ENCODE results near the gene NCKIPSD. TPM values are rescaled to one million over a fixed set of nuclear protein-coding genes. Genes with fewer than 3 reads are reported as not detected.

Gene NCKIPSD
- total RNA-seq, 4 donors from 2014 or later, result 21.6 to 32.2 (median 31.7) TPM

GRCh38 chr3:48695393-48695753 lies 9.7 kb upstream of the NCKIPSD start:
- H3K4me1 ChIP-seq, result no peaks in the 10 kb centered on the region
- H3K4me3 ChIP-seq (replicated peaks in 1 of 3), result peak overlapping the region in 1 of 3 donors; percentile 5
- H3K27me3 ChIP-seq, result no peaks in the 10 kb centered on the region
- peak in 1 of 2 donors; percentile 8 for DNase-seq
- intact Hi-C loops (cut with DNase I), result no loop called here
- H3K9me3 ChIP-seq, result no peaks in the 10 kb centered on the region
- TF ChIP-seq POLR2A (IDR thresholded peaks at IDR 0.05) (no peak), CTCF (IDR thresholded peaks at IDR 0.05) (no peak)
- H3K36me3 ChIP-seq, result peaks cover 46 to 48% of the 10 kb centered on the region in 2 donors
- 70 to 75% methylated on average over 9 of the region's 9 CpGs for WGBS, 2 donors
- peak overlapping the region; percentile 26 to 58 (median 39) for H3K27ac ChIP-seq

DNA sequence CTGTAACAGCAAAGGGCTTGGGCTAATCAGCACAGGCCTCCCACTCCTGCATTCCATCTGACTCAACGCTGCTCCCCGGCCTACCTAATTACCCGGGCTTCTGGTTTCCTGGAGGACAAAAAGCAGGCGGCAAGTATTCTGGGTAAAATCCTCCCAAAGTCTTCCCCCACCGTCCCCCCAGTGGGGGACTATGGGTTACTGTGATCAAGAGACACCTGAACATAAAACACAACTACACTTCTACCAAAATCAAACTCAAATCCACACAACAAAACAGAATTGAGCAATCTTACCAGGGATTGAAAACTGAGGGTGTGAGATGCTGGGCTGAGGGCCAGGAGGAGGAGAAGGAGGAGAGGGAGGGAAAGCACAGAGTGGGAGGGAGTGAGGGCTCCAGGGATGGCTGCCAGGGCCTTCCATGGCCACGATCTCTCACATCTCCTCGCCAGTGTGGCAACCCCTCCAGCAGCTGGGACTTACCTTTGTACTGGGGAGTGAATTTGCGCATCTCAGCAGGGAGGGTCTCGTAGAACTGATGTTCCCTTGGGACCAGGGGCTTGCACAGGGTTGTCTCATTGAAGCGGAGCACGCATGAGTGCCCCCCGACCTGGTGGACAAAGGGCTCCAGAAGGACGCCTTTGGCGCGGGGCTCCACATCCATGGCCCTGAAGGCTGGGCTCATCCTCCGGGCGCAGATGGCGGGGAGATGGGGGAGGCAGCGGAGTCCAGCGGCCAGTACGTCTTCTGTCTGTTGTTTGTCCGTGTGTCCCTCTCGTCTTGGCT lies 9.1 kb upstream of the NCKIPSD start:
- Histone ChIP-seq H3K27ac (peak overlapping the region; percentile 26 to 58 (median 39)), H3K4me1 (no peaks in the 10 kb centered on the region), H3K4me3 (replicated peaks in 1 of 3) (peak overlapping the region in 1 of 3 donors; percentile 5), H3K9me3 (no peaks in the 10 kb centered on the region), H3K27me3 (no peaks in the 10 kb centered on the region), H3K36me3 (peaks cover 46 to 53% of the 10 kb centered on the region in 2 donors)
- intact Hi-C loops (cut with DNase I), result no loop called here
- WGBS, 2 donors, result 67 to 72% methylated on average over 22 to 23 of the region's 23 CpGs
- TF ChIP-seq CTCF (IDR thresholded peaks at IDR 0.05), result no peak
- TF ChIP-seq POLR2A (IDR thresholded peaks at IDR 0.05), result no peak
- DNase-seq, result peak; percentile 60 to 61

DNA sequence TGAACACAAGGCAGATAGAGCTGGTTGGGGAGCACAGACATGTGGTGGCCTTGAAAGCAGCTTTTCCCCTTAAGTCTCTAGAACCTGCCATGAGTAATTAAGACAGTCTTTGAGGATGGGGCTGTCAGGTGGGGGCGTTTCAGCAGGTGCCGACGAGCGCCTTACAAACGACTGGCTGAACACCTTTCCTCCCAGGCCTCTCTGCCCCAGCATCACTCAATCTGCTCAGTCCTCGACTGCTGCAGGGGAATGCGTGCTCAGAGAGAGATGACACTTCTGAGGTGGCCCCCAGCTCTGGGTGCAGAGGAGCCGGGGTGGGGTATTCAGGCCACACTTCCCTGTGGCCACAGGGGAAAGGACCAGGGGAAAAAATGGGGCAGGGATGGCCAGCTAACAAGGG lies 8.1 kb upstream of the NCKIPSD start:
- Histone ChIP-seq H3K27me3 (no peaks in the 10 kb centered on the region), H3K27ac (peak overlapping the region in 1 of 3 donors; percentile 58), H3K36me3 (peaks cover 56 to 63% of the 10 kb centered on the region in 2 donors), H3K9me3 (no peaks in the 10 kb centered on the region), H3K4me1 (no peaks in the 10 kb centered on the region), H3K4me3 (replicated peaks in 1 of 3) (no peak overlapping the region)
- DNase-seq, result no peak
- 81 to 82% methylated on average over 8 of the region's 8 CpGs for WGBS, 2 donors
- intact Hi-C loops (cut with DNase I), result no loop called here
- TF ChIP-seq POLR2A (IDR thresholded peaks at IDR 0.05) (no peak), CTCF (IDR thresholded peaks at IDR 0.05) (no peak)

- H3K36me3 ChIP-seq, result peaks cover 69 to 73% of the 10 kb centered on the region in 2 donors
- intact Hi-C loops (cut with DNase I), result no loop called here
- no peaks in the 10 kb centered on the region for H3K27me3 ChIP-seq
- TF ChIP-seq CTCF (IDR thresholded peaks at IDR 0.05) (no peak), POLR2A (IDR thresholded peaks at IDR 0.05) (no peak)
- no peak for DNase-seq
- H3K27ac ChIP-seq, result no peak overlapping the region
- H3K9me3 ChIP-seq, result no peaks in the 10 kb centered on the region
- no peak overlapping the region for H3K4me3 ChIP-seq (replicated peaks in 1 of 3)
- H3K4me1 ChIP-seq, result no peaks in the 10 kb centered on the region
Observed at GRCh38 chr3:48692551-48692950, 6.8 kb upstream of the NCKIPSD start.

DNA sequence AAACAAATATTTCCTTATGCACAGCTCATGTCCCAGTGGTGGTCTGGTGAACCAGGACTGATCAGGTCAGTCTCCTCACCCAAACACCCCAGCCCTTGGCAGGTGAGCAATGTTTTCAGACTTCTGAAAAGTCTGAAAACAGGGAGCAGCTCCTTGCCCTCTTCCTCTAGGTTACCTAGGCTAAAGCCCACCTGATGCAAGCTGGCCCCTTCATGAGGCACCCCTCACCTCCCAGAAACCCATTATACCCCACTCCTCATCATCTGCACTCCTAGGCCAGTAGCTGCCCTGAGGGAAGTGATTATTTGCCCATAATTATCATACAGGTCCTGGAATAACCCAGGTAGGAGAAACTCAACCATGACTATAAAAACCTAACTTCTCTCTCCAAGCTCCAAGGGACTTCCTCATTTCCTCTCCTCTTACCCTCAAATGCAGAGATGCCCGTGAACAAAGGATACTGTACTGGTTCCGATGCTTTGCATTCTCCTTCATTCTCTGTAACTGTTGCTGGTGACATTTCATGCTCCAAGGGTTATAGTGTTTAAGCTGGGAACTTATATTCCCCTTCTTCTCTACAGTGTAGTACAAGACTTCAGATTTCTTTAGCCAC lies 5.2 kb upstream of the NCKIPSD start:
- DNase-seq, result no peak
- H3K4me1 ChIP-seq, result peaks cover 4 to 5% of the 10 kb centered on the region in 2 donors
- WGBS, 2 donors, result 95 to 96% methylated on average over 2 of the region's 2 CpGs
- H3K27me3 ChIP-seq, result no peaks in the 10 kb centered on the region
- no peak overlapping the region for H3K4me3 ChIP-seq (replicated peaks in 1 of 3)
- no peak overlapping the region for H3K27ac ChIP-seq
- peaks cover 71 to 77% of the 10 kb centered on the region in 2 donors for H3K36me3 ChIP-seq
- intact Hi-C loops (cut with DNase I), result no loop called here
- TF ChIP-seq POLR2A (IDR thresholded peaks at IDR 0.05) (no peak), CTCF (IDR thresholded peaks at IDR 0.05) (no peak)
- H3K9me3 ChIP-seq, result no peaks in the 10 kb centered on the region

All from thyroid gland (tissue), 4 donors.